H1 (cell line): ENCODE data around the gene LUC7L3. TPM values are rescaled to one million over a fixed set of nuclear protein-coding genes. Genes with fewer than 3 reads are reported as not detected.

Source experiments
- ATF2 ChIP-seq: IDR thresholded peaks from 2 replicates; pipeline ENCODE4 v1.6.1; 2012; ENCODE audit warnings: low read length, inconsistent platforms
- CTCF ChIP-seq, 3 experiments: IDR thresholded peaks; 1 replicate in 2 of 3; 2 replicates in 1 of 3; pipeline versions ENCODE4 v1.5.1 to v1.6.1; 2011; ENCODE audit warnings: low read length in 3 of 3, mild to moderate bottlenecking in 3 of 3, inconsistent platforms in 2 of 3, low read depth in 1 of 3, moderate library complexity in 1 of 3; ENCODE audit not compliant: insufficient read depth in 1 of 3; ENCODE audit errors: control extremely low read depth in 1 of 3
- RBBP5 ChIP-seq: IDR thresholded peaks from 2 replicates; pipeline ENCODE4 v1.7.1; 2012; ENCODE audit warnings: low read depth, mild to moderate bottlenecking, inconsistent platforms, low read length, moderate library complexity, borderline replicate concordance
- SIRT6 ChIP-seq: IDR thresholded peaks from one replicate; pipeline ENCODE4 v1.7.1; 2012; ENCODE audit warnings: low read length, inconsistent platforms
- TAF7 ChIP-seq: optimal IDR thresholded peaks from 2 replicates; pipeline ENCODE3; 2011; ENCODE audit warnings: low read depth, mild to moderate bottlenecking, inconsistent platforms, low read length, moderate library complexity, borderline replicate concordance
- polyA plus RNA-seq, 7 experiments: library from polyadenylated mRNA; depleted of rRNA in 3 of 7; stranded (reverse) in 5 of 7; unstranded in 2 of 7; fragments of >200 nt in 5 of 7; fragments of 200-250 nt in 2 of 7; gene quantifications; 1 replicate in 5 of 7; 2 replicates in 1 of 7; 4 replicates in 1 of 7; pipeline versions ENCODE4 v1.2.1 to v1.2.3, GENCODE V29; 2011 to 2013; ENCODE audit warnings: missing spikeins in 2 of 7, mixed read lengths in 2 of 7
- total RNA-seq: library from RNA; stranded (reverse); fragmentation: NEBNext Ultra II Directional; extraction: Animal tissue kit (Norgen Biotek cat#: 25700); gene quantifications from 2 replicates; pipeline ENCODE4 v1.2.1, GENCODE V29; 2021

Gene LUC7L3
- total and polyA plus RNA-seq, 2 of the 8 experiments (the other 6 are each of a cell fraction or from before 2014, with no cell fraction given) = 102 to 126 TPM

- TF ChIP-seq TAF7 (no peak), CTCF (IDR thresholded peaks at IDR 0.05; ENCODE audit: control extremely low read depth in 1 of 3, insufficient read depth in 1 of 3, low read depth in 1 of 3, low read length in 3 of 3) (no peak), ATF2 (no peak), SIRT6 (no peak), RBBP5 (no peak)
Measured at GRCh38 chr17:50686494-50687199, 32.8 kb upstream of the LUC7L3 start (continued).
